Pons (tissue), 1 donor: Measurements from ENCODE around the gene IFRD2.

ENCODE experiments used
- DNase-seq: peaks from one replicate; pipeline ENCODE4 v3.0.0-alpha.2; 2016; ENCODE audit warnings: low spot score

The IFRD2 gene

DNA sequence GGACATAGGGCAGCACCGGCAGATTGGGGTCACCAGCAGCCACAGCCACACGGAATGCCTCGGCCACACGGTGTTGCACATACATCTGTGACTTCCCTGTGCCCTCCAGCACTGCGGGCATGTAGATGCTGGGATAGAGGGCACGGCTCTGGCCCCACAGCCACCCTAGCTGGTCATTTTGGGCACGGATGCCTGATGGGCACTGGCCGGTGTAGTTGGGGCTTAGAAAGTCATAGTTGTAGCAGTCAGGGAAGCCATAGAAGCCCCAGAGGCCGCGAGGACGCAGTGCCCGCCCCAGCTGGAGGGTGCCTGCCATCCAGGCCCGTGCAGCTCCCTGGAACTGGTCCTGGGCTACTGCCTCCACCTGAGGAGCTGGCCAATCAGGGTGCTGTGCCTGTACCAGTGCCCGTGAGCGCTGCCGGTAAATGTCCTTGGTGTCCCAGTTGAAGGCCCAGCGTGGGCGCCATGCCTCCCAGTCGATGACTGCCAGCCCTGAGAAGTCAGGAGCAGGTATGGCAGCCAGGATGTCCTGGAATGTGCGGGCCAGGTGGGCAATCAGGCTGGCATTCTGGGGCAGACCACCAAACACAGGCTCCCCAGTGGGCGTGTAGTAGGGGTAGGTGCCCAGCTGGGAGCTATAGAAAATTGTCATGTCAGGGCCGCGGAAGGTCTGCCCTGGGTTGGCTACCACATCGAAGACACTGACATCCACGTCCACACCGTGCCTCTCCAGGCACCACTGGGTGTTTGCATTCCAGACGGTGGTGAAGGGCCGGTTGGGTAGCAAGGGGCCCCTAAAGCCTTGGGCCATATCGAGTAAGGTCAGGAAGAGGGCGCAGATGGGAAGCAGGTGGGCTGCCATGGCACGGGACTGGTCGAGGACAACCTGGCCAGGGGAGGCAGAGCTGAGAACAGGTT lies 10.1 kb upstream of the IFRD2 start:
- DNase-seq: no peak

DNA sequence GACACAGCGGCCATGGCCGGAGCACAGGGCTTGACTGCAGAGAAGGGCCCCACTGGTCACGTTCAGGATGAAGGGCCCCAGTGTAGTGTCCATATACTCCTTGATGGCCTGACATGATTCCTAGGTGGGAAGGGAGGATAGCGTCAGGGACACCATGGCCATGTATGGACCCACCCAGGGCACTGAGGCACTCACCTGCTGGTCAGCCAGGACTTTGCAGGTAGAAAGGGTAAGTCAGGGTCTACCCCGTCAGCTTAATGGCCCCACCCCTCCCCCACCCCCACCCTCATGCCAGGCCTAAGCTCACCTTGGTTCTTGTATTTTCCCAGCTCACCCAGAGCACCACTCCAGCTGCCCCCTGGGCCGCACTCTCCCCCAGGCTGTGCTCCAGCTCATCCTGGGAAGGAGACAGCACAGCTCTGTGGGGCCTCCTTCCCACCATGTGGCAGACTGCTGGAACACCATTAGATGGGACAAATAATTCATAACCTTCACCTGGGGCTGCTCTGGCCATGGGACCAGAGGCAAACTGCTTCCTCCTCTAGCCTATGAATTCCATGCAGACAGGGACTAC lies 8.5 kb upstream of the IFRD2 start:
- DNase-seq: no peak

DNA sequence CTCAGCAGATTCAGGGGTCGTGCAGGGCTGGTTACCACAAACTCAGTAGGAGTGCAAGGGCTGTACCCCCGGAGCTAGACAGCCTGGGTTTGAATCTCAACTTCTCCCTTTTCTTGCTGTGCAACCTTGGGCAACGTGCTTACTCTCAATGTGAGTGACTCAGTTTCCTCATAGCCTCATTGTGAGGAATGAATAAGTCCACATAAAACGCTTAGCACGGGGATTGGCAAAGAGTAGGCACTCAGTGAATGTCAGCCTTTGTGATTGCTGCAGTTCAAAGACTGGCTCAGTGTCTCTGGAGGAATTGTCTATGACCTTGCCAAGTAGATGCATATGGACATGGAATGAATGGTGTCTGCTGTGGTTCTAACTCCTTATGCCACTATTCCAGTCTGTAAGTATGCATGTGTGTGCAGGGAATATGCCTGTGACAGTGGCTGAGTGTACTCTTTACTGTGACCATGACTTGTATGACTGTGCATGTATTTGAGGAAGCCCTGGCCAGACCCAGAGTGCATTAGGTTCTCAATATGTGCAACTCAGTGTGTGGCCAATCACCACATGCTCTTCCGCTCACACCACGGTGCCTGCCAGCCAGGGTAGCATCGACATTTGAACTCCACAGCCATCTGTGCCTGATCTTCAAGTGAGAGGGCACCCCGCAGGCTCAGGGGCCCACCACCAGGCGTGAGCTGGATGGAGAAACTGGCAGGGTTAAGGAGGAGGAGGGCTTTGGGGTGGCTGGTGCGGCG lies 7.9 kb upstream of the IFRD2 start:
- DNase-seq: peak; percentile 98

- no peak for DNase-seq
These were observed 7.4 kb upstream of the IFRD2 start for GRCh38 chr3:50299638-50299928.

DNA sequence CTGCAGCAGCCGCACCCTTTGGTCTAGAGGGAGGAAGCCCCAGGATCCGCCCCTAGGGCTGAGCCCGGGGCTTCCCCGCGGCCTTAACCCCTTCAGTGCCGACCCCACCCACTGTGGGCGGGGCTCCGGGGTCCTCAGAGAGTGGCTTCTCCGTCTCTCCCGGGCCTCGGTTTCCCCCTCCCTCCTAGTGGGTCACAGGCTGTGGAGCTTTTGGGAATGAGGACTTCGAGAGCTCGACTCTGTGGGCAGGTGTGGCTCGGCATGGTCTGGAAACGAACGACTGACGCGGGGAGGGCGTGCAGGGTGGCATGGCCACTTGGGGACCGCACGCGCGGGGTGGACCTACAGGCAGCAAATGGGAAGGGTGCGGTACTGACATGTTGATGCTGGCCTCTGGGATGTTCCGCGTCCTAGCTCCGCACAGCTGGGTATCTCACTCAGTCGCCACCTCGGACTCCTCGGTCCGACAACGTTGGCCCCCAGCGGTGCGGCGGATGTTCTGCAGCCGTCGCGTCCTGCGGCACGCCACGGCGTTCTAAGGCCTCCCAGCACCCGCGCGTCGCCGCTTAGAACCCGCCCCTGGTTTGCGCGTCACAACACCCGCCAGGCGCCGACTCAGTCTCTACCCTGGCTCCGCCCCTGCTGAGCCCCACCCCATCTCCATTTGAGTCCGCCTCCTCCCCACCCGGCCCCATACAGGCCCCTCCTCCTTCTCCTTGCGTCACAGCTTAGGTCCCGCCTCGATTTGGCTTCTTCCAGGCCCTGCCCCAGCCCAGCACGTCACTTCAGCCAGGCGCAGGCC lies 6.8 kb upstream of the IFRD2 start, which contains the start of the genes HYAL3 and NAA80:
Gene HYAL3, minus strand, starts transcription at position 570 of the 802 bp plus-strand sequence. CDS start 3,803 bp downstream, outside the sequence.
Gene NAA80, minus strand, starts transcription at position 570 of the 802 bp plus-strand sequence. CDS start 1,942 bp downstream, outside the sequence.
- DNase-seq: peak; percentile 100

- DNase-seq: no peak
These were observed 5.9 kb upstream of the IFRD2 start for GRCh38 chr3:50297896-50298725.

DNA sequence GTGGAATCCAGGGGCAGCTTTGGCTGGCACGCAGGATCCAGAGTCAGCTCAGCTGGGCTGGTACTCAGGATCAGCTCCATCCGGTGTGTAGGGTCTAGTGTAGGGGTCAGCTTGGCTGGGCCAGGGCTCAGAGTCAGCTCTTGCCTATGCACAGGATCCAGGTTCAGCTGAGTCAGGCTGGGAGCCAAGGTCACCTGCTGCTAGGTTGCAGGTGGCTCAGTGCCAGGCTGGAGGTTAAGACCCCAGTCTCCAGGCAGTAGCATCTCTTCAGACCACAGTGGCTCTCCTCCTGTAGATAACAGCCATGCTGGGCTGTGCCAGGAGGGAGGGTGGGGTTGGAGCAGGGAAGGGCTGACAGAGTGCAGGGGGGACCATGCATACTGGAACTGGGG lies 5.2 kb upstream of the IFRD2 start:
- no peak for DNase-seq

GRCh38 chr3:50296721-50297383 lies 4.6 kb upstream of the IFRD2 start:
- DNase-seq: no peak

DNA sequence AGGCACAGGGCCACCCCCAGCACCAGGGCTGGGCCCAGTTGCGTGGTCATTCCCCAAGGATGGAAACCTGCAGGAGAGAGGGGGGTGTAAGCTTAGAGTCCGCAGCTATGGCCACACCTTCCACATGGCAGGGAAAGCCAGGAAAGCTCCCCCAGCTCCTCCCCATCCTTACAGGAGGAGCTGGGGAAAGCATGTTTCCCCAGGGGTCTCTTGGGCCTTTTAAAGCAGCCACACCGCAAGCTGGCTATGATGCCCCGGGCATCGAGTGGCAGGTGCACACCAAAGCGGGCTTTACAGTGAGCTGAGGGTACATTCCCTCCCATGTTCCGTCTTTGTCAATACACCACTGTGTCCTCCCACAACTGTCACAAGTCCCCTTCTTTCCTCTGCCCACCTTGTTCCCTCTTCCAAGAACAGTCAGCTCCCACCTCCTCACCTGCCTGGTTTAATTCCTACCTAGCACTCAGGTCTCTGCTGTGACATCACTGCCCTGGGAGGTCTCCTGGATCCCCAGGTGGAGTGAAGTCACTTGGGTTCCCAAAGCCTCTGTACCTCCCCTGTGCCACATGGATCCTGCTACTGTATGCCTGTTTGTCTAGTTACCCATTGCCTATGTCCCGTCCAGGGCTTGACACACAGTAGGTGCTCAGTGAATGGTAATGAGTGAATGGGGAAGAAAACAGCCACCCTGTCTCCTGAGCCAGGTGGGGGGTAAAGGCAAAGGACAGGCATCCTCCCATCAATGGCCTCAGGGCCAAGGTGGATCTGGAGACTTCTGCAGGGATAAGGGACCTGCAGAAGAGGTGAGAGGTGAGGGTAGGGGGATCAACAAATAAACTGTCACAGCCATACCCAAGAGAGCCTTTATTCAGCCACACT lies 3.6 kb upstream of the IFRD2 start:
- no peak for DNase-seq

GRCh38 chr3:50294492-50295403 lies 2.5 kb upstream of the IFRD2 start:
- no peak for DNase-seq

DNA sequence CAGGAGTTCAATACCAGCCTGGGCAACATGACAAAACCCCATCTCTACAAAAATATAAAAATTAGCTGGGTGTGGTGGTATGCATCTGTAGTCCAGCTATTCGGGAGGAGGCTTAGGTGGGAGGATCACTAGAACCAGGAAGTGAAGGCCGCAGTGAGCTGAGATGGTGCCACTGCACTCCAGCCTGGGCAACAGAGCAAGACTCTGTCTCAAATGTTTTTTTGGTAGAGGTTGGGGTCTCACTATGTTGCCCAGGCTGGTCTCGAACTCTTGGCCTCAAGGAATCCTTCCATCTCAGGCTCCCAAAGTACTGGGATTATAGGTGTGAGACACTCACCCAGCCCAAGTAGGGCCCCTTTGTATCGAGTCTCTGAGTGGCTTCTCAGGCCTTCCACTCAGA lies 1.9 kb upstream of the IFRD2 start:
- no peak for DNase-seq

- no peak for DNase-seq
These were observed 1.0 kb upstream of the IFRD2 start for GRCh38 chr3:50293079-50293801.

DNA sequence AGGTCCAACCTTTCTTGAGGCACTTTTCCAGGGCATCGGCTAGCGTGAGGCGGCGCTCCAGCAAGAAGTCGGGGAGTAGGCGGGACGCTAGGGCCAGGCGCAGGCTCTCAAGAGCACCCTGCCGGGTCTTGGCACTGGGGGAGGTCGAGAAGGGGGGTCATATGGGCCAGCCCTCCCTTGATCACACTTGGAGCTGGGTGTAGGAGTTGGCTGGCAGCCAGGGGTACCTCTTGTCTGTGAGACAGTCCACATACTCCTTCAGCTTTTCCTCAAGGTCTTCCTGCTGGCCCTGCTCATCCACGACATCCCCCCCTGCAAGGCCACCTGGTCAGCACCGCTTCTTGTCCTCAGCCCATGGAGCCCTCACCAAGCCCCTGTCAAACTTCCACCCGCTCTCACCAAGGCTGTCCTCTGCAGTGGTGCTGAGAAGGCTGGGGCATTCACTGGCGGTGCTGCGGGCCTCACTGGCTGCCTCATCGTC lies 2.0 kb downstream of the IFRD2 start:
- no peak for DNase-seq

DNA sequence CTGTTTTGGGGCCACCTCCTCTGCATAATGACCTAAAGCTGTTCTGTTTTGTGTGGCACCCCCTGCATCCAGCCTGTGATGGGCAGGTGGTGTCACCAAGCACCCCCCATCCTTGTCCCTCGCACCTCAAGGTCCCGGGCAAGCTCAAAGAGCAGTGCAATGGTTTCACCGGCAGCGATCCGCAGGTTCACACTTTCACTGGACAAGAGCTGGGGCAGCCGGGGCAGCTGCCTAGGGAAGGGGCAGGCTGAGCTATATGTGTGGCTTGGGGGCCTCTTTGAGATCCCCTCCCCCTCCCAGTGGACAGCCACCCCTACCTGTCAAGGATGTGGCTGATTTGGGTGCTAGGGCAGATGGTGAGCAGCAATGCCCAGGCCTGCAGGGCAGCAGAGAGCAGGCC lies 3.1 kb downstream of the IFRD2 start:
- no peak for DNase-seq

DNA sequence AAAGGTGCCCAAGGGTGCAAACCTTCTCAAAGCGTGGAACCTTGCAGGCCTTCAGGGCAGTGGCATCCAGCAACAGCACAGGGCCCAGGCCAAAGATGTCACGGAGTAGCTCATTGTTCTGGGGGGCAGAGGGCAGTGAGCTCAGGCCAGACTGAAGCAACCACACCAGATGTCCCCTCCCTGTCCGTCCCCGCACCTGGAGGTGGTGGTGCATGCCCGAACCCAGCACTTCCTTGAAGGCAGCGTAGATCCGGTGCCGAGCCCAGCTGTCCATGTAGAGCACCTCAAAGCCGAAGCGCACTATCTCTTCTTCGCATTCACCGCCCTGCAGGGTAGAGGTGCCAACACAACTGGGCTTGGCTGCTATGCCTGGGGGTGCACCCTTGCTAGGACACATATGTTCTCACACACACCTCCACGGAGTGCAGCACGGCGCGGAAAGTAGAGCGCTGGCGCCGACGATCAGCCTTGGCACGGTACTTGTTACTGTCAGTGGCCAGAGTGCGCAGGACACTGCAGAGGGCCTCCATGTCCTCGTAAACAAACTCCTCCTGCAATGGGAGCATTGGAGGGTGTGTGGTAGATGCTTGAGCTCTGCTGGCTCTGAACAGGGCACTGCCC lies 3.7 kb downstream of the IFRD2 start:
- no peak for DNase-seq

DNA sequence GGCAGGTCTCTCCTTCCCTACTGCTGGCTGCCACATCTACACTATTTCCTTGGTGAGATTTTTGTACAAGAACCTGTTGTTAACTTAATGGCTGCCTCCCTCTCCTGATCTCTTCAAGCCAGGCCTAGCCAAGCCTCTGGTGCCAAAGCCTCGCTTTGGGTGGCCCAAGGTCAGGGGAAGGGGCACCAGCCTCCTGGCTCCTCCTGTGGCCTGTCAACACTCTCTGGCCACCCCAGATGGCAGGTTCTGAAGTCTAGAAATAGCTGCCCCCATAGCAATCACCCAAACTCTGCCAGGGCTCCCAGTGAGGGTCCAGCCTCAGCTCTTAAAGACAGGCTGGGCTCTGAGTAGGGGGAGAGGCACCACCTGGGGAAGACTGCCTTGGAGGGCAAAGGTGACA lies 5.0 kb downstream of the IFRD2 start:
- DNase-seq: no peak
